Liver (tissue), 9 donors: ENCODE data around the gene MFAP3. TPM values are rescaled to one million over a fixed set of nuclear protein-coding genes. Genes with fewer than 3 reads are reported as not detected.
A peak's percentile ranks its signal among the peaks of the same experiment; 100 is the strongest.

Experiments
- DNase-seq: peaks from one replicate; pipeline ENCODE4 v3.0.0-alpha.2; 2017; ENCODE audit warnings: low spot score
- H3K27ac ChIP-seq, 2 donors: one replicate each; pipeline ENCODE4 v1.7.0; 2013; ENCODE audit warnings: inconsistent platforms in 2 of 2, low read length in 2 of 2, control low read depth in 1 of 2, low read depth in 1 of 2, mild to moderate bottlenecking in 1 of 2
- H3K27me3 ChIP-seq, 4 donors: one replicate each; pipeline versions ENCODE4 v1.6.1 to v1.7.0; 2013; ENCODE audit warnings: low read length in 3 of 4, inconsistent platforms in 1 of 4, mild to moderate bottlenecking in 1 of 4, moderate library complexity in 1 of 4; ENCODE audit not compliant: control insufficient read depth in 4 of 4, insufficient read depth in 4 of 4
- H3K36me3 ChIP-seq, 4 donors: one replicate each; pipeline versions ENCODE4 v1.6.1 to v1.7.0; 2013; ENCODE audit warnings: low read length in 3 of 4, mild to moderate bottlenecking in 3 of 4, low read depth in 1 of 4, moderate library complexity in 1 of 4; ENCODE audit not compliant: control insufficient read depth in 4 of 4, insufficient read depth in 3 of 4
- H3K4me1 ChIP-seq, 4 donors: one replicate each; pipeline versions ENCODE4 v1.6.1 to v1.7.0; 2013; ENCODE audit warnings: low read length in 3 of 4, mild to moderate bottlenecking in 3 of 4, moderate library complexity in 1 of 4; ENCODE audit not compliant: control insufficient read depth in 4 of 4, insufficient read depth in 4 of 4
- H3K4me3 ChIP-seq, 3 donors: one replicate each; pipeline versions ENCODE4 v1.6.1 to v1.7.0; 2013; ENCODE audit warnings: low read length in 3 of 3, control low read depth in 1 of 3, low read depth in 1 of 3, mild to moderate bottlenecking in 1 of 3
- H3K9ac ChIP-seq, 2 donors: one replicate each; pipeline ENCODE4 v1.7.0; 2013; ENCODE audit warnings: low read length in 2 of 2, mild to moderate bottlenecking in 2 of 2, moderate library complexity in 2 of 2, control low read depth in 1 of 2, low read depth in 1 of 2
- H3K9me3 ChIP-seq, 4 donors: one replicate each; pipeline versions ENCODE4 v1.6.1 to v1.7.0; 2013; ENCODE audit warnings: low read length in 3 of 4; ENCODE audit not compliant: control insufficient read depth in 4 of 4
- CTCF ChIP-seq: fragments of 150-350 bp; IDR thresholded peaks from 2 replicates; pipeline ENCODE4 v1.5.1; 2017; ENCODE audit warnings: improper control_type of control experiment, low read depth, low read length; ENCODE audit not compliant: missing input control
- HNF4A ChIP-seq, 2 donors: conservative IDR thresholded peaks; 2 replicates each; pipeline ENCODE4 v1.6.1; 2016; ENCODE audit warnings: antibody characterized with exemption in 2 of 2, mild to moderate bottlenecking in 2 of 2
- HNF4G ChIP-seq: IDR thresholded peaks from 2 replicates; pipeline ENCODE4 v1.6.1; 2016; ENCODE audit warnings: antibody characterized with exemption
- MAX ChIP-seq: IDR thresholded peaks from 2 replicates; pipeline ENCODE4 v1.6.1; 2016; ENCODE audit warnings: antibody characterized with exemption
- RAD21 ChIP-seq, 2 donors: IDR thresholded peaks; 2 replicates each; pipeline ENCODE4 v1.6.1; 2016; ENCODE audit warnings: antibody characterized with exemption in 2 of 2, mild to moderate bottlenecking in 2 of 2
- REST ChIP-seq: IDR thresholded peaks from 2 replicates; pipeline ENCODE4 v1.6.1; 2016; ENCODE audit warnings: antibody characterized with exemption, mild to moderate bottlenecking
- RXRA ChIP-seq, 2 donors: IDR thresholded peaks; 2 replicates each; pipeline ENCODE4 v1.6.1; 2017 to 2018; ENCODE audit warnings: antibody characterized with exemption in 2 of 2, mild to moderate bottlenecking in 1 of 2
- YY1 ChIP-seq: IDR thresholded peaks from 2 replicates; pipeline ENCODE4 v1.6.1; 2016; ENCODE audit warnings: antibody characterized with exemption, mild to moderate bottlenecking
- ZBTB33 ChIP-seq: IDR thresholded peaks from 2 replicates; pipeline ENCODE4 v1.6.1; 2016; ENCODE audit warnings: antibody characterized with exemption
- WGBS: extraction: QIAGEN DNeasy Blood & Tissue Kit; methylation state at CpG from one replicate; pipeline ENCODE4 v1.1.7; 2013; 5-methylcytosine and 5-hydroxymethylcytosine counted together
- polyA plus RNA-seq, 2 donors: library from polyadenylated mRNA; stranded (reverse) in 1 of 2; unstranded in 1 of 2; fragments of 200-250 nt in 1 of 2; fragments of >200 nt in 1 of 2; fragmentation: Nextera tagmentation in 1 of 2; extraction: Ambion mirVana in 1 of 2; gene quantifications; one replicate each; pipeline versions ENCODE4 v1.2.1 to v1.2.3, GENCODE V29; 2013 to 2015
- total RNA-seq, 2 donors: library from RNA; depleted of rRNA; stranded (reverse); fragments of >200 nt; gene quantifications; one replicate each; pipeline ENCODE4 v1.2.3, GENCODE V29; 2014
- donor health status: healthy.
- donor health status: healthy.
- donor health status: healthy.
- donor health status: healthy.
- donor health status: healthy.

Gene MFAP3
- total and polyA plus RNA-seq, 4 donors: 2.7 to 42.8 (median 23.6) TPM

- Histone ChIP-seq H3K9ac (no peak overlapping the region), H3K9me3 (no peaks in the 10 kb centered on the region), H3K27me3 (no peaks in the 10 kb centered on the region), H3K4me3 (no peak overlapping the region), H3K36me3 (no peaks in the 10 kb centered on the region), H3K4me1 (no peaks in the 10 kb centered on the region), H3K27ac (no peak overlapping the region)
- TF ChIP-seq REST (peak; percentile 97), YY1 (no peak)
- WGBS: 55% methylated on average over 2 of the region's 2 CpGs
- DNase-seq: no peak
These were observed 58.3 kb downstream of the MFAP3 start for GRCh38 chr5:154097031-154097430.

- Histone ChIP-seq H3K36me3 (no peaks in the 10 kb centered on the region), H3K4me1 (no peaks in the 10 kb centered on the region), H3K27ac (no peak overlapping the region), H3K27me3 (no peaks in the 10 kb centered on the region), H3K9me3 (no peaks in the 10 kb centered on the region), H3K9ac (no peak overlapping the region), H3K4me3 (no peak overlapping the region)
- no peak for DNase-seq
- TF ChIP-seq MAX (no peak), YY1 (no peak), CTCF (no peak), ZBTB33 (no peak), HNF4A (conservative IDR thresholded peaks at IDR 0.05) (no peak), REST (no peak), RXRA (IDR thresholded peaks at IDR 0.05) (no peak), HNF4G (no peak), RAD21 (IDR thresholded peaks at IDR 0.05) (no peak)
- 69% methylated on average over 2 of the region's 2 CpGs for WGBS
These were observed 59.7 kb downstream of the MFAP3 start for GRCh38 chr5:154098465-154098864.
